Islet of Langerhans (tissue), 1 donor: Measurements from ENCODE around the gene LNPK.
"Not testable (repeated sequence)": the region's sequence is repeated elsewhere in the genome, so short reads cannot be mapped to it uniquely, and the experiment has no call there.

Source experiments
- FAIRE-seq: peaks from one replicate; lab custom pipeline; 2011; peaks lifted over from hg19 to GRCh38; lab: Jason Lieb, UNC

The LNPK gene

GRCh38 chr2:175904035-175904434 lies 98.0 kb downstream of the LNPK start:
- FAIRE-seq = no peak

GRCh38 chr2:175903384-175903936 lies 98.6 kb downstream of the LNPK start:
- FAIRE-seq = no peak

- not testable (repeated sequence) for FAIRE-seq
Observed at GRCh38 chr2:175895957-175896356, 106.1 kb downstream of the LNPK start.

GRCh38 chr2:175892046-175892445 lies 110.0 kb downstream of the LNPK start:
- no peak for FAIRE-seq

GRCh38 chr2:175890636-175891242 lies 111.3 kb downstream of the LNPK start:
- no peak for FAIRE-seq

GRCh38 chr2:175889701-175890302 lies 112.3 kb downstream of the LNPK start:
- FAIRE-seq = no peak

- no peak for FAIRE-seq
Observed at GRCh38 chr2:175887776-175888175, 114.3 kb downstream of the LNPK start.

GRCh38 chr2:175884697-175885393 lies 117.2 kb downstream of the LNPK start:
- FAIRE-seq = no peak

- no peak for FAIRE-seq
Observed at GRCh38 chr2:175883586-175884194, 118.4 kb downstream of the LNPK start.

- FAIRE-seq = no peak
Observed at GRCh38 chr2:175879679-175880078, 122.4 kb downstream of the LNPK start.

GRCh38 chr2:175877845-175878544 lies 124.1 kb downstream of the LNPK start:
- FAIRE-seq = no peak

GRCh38 chr2:175874291-175874690 lies 127.8 kb downstream of the LNPK start:
- FAIRE-seq = no peak
